SK-N-SH (cell line): ENCODE results near the gene HYLS1. TPM values are rescaled to one million over a fixed set of nuclear protein-coding genes. Genes with fewer than 3 reads are reported as not detected.

Source experiments
- CTCF ChIA-PET: fragments of 300-600, 350-600 bp; formaldehyde crosslinking; extraction: SDS; loops from one replicate; lab custom pipeline; 2021; lab: Yijun Ruan, JAX
- POLR2A ChIA-PET: fragments of 350-600 bp; sonication (Branson Sonifier 250); formaldehyde crosslinking; extraction: SDS; loops from one replicate; lab custom pipeline; 2020; ENCODE audit warnings: antibody characterized with exemption, inconsistent platforms; lab: Yijun Ruan, JAX
- DNase-seq: peaks from one replicate; pipeline ENCODE4 v3.0.0; 2012
- H2AFZ ChIP-seq: fragments of 200-600 bp; sonication (generic); 2 replicates; pipeline ENCODE4 v1.8.1; 2016; ENCODE audit warnings: antibody characterized with exemption, mild to moderate bottlenecking, low read depth
- H3F3A ChIP-seq: fragments of 200-600 bp; sonication (generic); replicated peaks from 2 replicates; pipeline ENCODE3; 2016; ENCODE audit warnings: antibody characterized with exemption, mild to moderate bottlenecking; ENCODE audit not compliant: insufficient read depth
- H3K27ac ChIP-seq, 2 experiments: fragments of 200-500 bp in 1 of 2; fragments of 200-600 bp in 1 of 2; sonication (Bioruptor generic) in 1 of 2; sonication (generic), shearing (Covaris generic) in 1 of 2; 2 replicates each; pipeline versions ENCODE4 v1.5.1 to v1.6.1; 2014 to 2016; ENCODE audit warnings: low read depth in 2 of 2, inconsistent platforms in 1 of 2, low read length in 1 of 2, mild to moderate bottlenecking in 1 of 2, mixed read lengths in 1 of 2
- H3K27me3 ChIP-seq: fragments of 200-600 bp; sonication (generic), shearing (Covaris generic); 2 replicates; pipeline ENCODE4 v1.6.1; 2016; ENCODE audit warnings: mixed run types; ENCODE audit not compliant: insufficient read depth
- H3K36me3 ChIP-seq, 2 experiments: fragments of 200-500 bp in 1 of 2; fragments of 200-600 bp in 1 of 2; sonication (Bioruptor generic) in 1 of 2; sonication (generic) in 1 of 2; replicated peaks in 1 of 2; 2 replicates each; pipeline versions ENCODE3 to v1.5.1; 2014 to 2016; ENCODE audit warnings: low read length in 1 of 2, mild to moderate bottlenecking in 1 of 2; ENCODE audit not compliant: insufficient read depth in 2 of 2, control insufficient read depth in 1 of 2
- H3K4me1 ChIP-seq, 2 experiments: fragments of 200-500 bp in 1 of 2; fragments of 200-600 bp in 1 of 2; sonication (Bioruptor generic) in 1 of 2; sonication (generic), shearing (Covaris generic) in 1 of 2; 2 replicates each; pipeline versions ENCODE4 v1.5.1 to v1.6.1; 2014 to 2016; ENCODE audit warnings: low read depth in 1 of 2, low read length in 1 of 2, mixed run types in 1 of 2; ENCODE audit not compliant: insufficient read depth in 2 of 2, control insufficient read depth in 1 of 2
- H3K4me2 ChIP-seq: fragments of 200-600 bp; sonication (generic), shearing (Covaris generic); 2 replicates; pipeline ENCODE4 v1.6.1; 2017; ENCODE audit warnings: mixed run types
- H3K4me3 ChIP-seq, 2 experiments: fragments of 200-500 bp in 1 of 2; fragments of 200-600 bp in 1 of 2; sonication (Bioruptor generic) in 1 of 2; sonication (generic), shearing (Covaris generic) in 1 of 2; 2 replicates each; pipeline versions ENCODE4 v1.5.1 to v1.8.1; 2014 to 2016; ENCODE audit warnings: low read depth in 2 of 2, inconsistent platforms in 1 of 2, low read length in 1 of 2, mild to moderate bottlenecking in 1 of 2, mixed read lengths in 1 of 2, moderate library complexity in 1 of 2
- H3K79me2 ChIP-seq: fragments of 200-600 bp; sonication (generic); 2 replicates; pipeline ENCODE4 v1.8.1; 2017; ENCODE audit warnings: mild to moderate bottlenecking; ENCODE audit not compliant: insufficient read depth
- H3K9ac ChIP-seq: fragments of 200-600 bp; sonication (generic); 2 replicates; pipeline ENCODE4 v1.6.1; 2017; ENCODE audit warnings: mixed run types
- H3K9me2 ChIP-seq: fragments of 200-600 bp; sonication (generic); 2 replicates; pipeline ENCODE4 v1.6.1; 2017; ENCODE audit warnings: mixed run types
- H3K9me3 ChIP-seq: fragments of 200-600 bp; sonication (generic); 2 replicates; pipeline ENCODE4 v1.6.1; 2017; ENCODE audit warnings: mixed run types, mild to moderate bottlenecking, moderate library complexity
- H4K20me1 ChIP-seq: fragments of 200-600 bp; sonication (generic); 2 replicates; pipeline ENCODE4 v1.6.1; 2017; ENCODE audit warnings: mild to moderate bottlenecking, mixed run types; ENCODE audit not compliant: insufficient read depth
- ELF1 ChIP-seq: IDR thresholded peaks from 2 replicates; pipeline ENCODE4 v1.4.0; 2012
- EP300 ChIP-seq, 2 experiments: IDR thresholded peaks; 2 replicates each; pipeline versions ENCODE4 v1.4.0 to v1.6.1; 2012; ENCODE audit warnings: borderline replicate concordance in 1 of 2, low read depth in 1 of 2, low read length in 1 of 2
- EZH2phosphoT487 ChIP-seq: fragments of 200-600 bp; sonication (generic); IDR thresholded peaks from 2 replicates; pipeline ENCODE4 v1.6.1; 2017; ENCODE audit warnings: low read depth, mixed run types, mild to moderate bottlenecking, antibody characterized with exemption, moderate library complexity, borderline replicate concordance
- FOSL2 ChIP-seq: IDR thresholded peaks from 2 replicates; pipeline ENCODE4 v1.4.0; 2012; ENCODE audit warnings: low read depth, mild to moderate bottlenecking, moderate library complexity, borderline replicate concordance
- FOXJ3 ChIP-seq: sonication (generic); formaldehyde crosslinking; IDR thresholded peaks from 2 replicates; pipeline ENCODE4 v1.5.1; 2020; ENCODE audit warnings: mild to moderate bottlenecking, missing genetic modification reagents
- FOXM1 ChIP-seq: IDR thresholded peaks from 2 replicates; pipeline ENCODE4 v1.4.0; 2012; ENCODE audit warnings: low read depth, mild to moderate bottlenecking
- GABPA ChIP-seq: IDR thresholded peaks from 2 replicates; pipeline ENCODE4 v1.4.0; 2012; ENCODE audit warnings: low read depth, mild to moderate bottlenecking
- GATA2 ChIP-seq: sonication (generic); formaldehyde crosslinking; IDR thresholded peaks from 2 replicates; pipeline ENCODE4 v1.5.0; 2020; ENCODE audit warnings: mild to moderate bottlenecking, missing genetic modification reagents
- MXI1 ChIP-seq: IDR thresholded peaks from 2 replicates; pipeline ENCODE4 v1.6.1; 2012; ENCODE audit warnings: mild to moderate bottlenecking, low read depth, low read length, improper control_type of control experiment
- NRF1 ChIP-seq: IDR thresholded peaks from 2 replicates; pipeline ENCODE4 v1.6.1; 2012; ENCODE audit warnings: low read depth, mild to moderate bottlenecking, low read length
- PBX3 ChIP-seq: IDR thresholded peaks from 2 replicates; pipeline ENCODE4; 2012
- POLR2AphosphoS5 ChIP-seq: IDR thresholded peaks from 2 replicates; pipeline ENCODE4 v1.6.1; 2012; ENCODE audit warnings: low read depth, low read length
- RXRA ChIP-seq: IDR thresholded peaks from 2 replicates; pipeline ENCODE4 v1.4.0; 2012; ENCODE audit warnings: low read depth, mild to moderate bottlenecking, borderline replicate concordance
- SMC3 ChIP-seq: IDR thresholded peaks from 2 replicates; pipeline ENCODE4 v1.6.1; 2012; ENCODE audit warnings: low read depth, low read length, improper control_type of control experiment
- TAF1 ChIP-seq: IDR thresholded peaks from 2 replicates; pipeline ENCODE4 v1.6.1; 2012; ENCODE audit warnings: low read depth, mild to moderate bottlenecking, low read length, moderate library complexity, borderline replicate concordance
- TCF12 ChIP-seq: IDR thresholded peaks from 2 replicates; pipeline ENCODE4 v1.4.0; 2012
- TEAD4 ChIP-seq: IDR thresholded peaks from 2 replicates; pipeline ENCODE4 v1.4.0; 2012; ENCODE audit warnings: mild to moderate bottlenecking, borderline replicate concordance; ENCODE audit not compliant: insufficient read depth
- USF1 ChIP-seq: IDR thresholded peaks from 2 replicates; pipeline ENCODE4 v1.4.0; 2012; ENCODE audit warnings: low read depth, borderline replicate concordance
- YY1 ChIP-seq: IDR thresholded peaks from 2 replicates; pipeline ENCODE4 v1.4.0; 2012; ENCODE audit warnings: low read depth, mild to moderate bottlenecking
- WGBS: methylation state at CpG from one replicate; pipeline ENCODE4 v1.1.6; 2017; ENCODE audit warnings: low lambda C conversion rate; 5-methylcytosine and 5-hydroxymethylcytosine counted together
- polyA plus RNA-seq, 3 experiments: library from polyadenylated mRNA; depleted of rRNA; stranded (reverse); fragments of >200 nt; gene quantifications; 2 replicates each; pipeline ENCODE4 v1.2.3, GENCODE V29; 2012

HYLS1 gene
- polyA plus RNA-seq, 1 of the 3 experiments (the other 2 are of a cell fraction): 1.3 TPM

- TF ChIP-seq GABPA (no peak), TCF12 (peak; percentile 99), FOXM1 (0 out of 2 replicates have a peak, but pooled peaks have one; percentile 42), USF1 (no peak), ELF1 (no peak), PBX3 (peak; percentile 94), FOXJ3 (CRISPR knock-in tag) (peak; percentile 93), GATA2 (CRISPR knock-in tag) (peak; percentile 86), RXRA (0 out of 2 replicates have a peak, but pooled peaks have one; percentile 19), TAF1 (no peak), YY1 (no peak)
Measured at GRCh38 chr11:125935618-125936199, 48.2 kb downstream of the HYLS1 start (continued).

GRCh38 chr11:125938418-125938817, 51.0 kb downstream of the HYLS1 start:
- H3K4me1 ChIP-seq: peaks cover 0 to 29% of the 10 kb centered on the region in 2 experiments; a peak in 2 of 4 replicates
- no peak overlapping the region for H3K4me3 ChIP-seq
- no peak overlapping the region for H3K4me2 ChIP-seq
- H2AFZ ChIP-seq: peak overlapping the region; percentile 26; the same call in 1 of the 2 replicates
- no peak for DNase-seq
- H3K36me3 ChIP-seq: no peaks in the 10 kb centered on the region
- no peaks in the 10 kb centered on the region for H3K9me2 ChIP-seq
- H3K27ac ChIP-seq: no peak overlapping the region
- 86% methylated on average over 5 of the region's 5 CpGs for WGBS
- no peak overlapping the region for H3K9ac ChIP-seq
- H3F3A ChIP-seq: no peaks in the 10 kb centered on the region
- H3K27me3 ChIP-seq: no peaks in the 10 kb centered on the region
- no peaks in the 10 kb centered on the region for H3K79me2 ChIP-seq
- H3K9me3 ChIP-seq: no peaks in the 10 kb centered on the region
- ChIA-PET POLR2A (no interaction called here), CTCF (interaction anchor here (0.6 to 5.0 kb wide), 6 partner anchors 12 to 177 kb away, joined by 3 to 31 read pairs (median 6); partner anchors contain the start of gene CDON)
- H4K20me1 ChIP-seq: no peaks in the 10 kb centered on the region
- no peak for TF ChIP-seq RXRA
- TF ChIP-seq GABPA: peak; percentile 47
- no peak for TF ChIP-seq SMC3

GRCh38 chr11:125939081-125939521, 51.6 kb downstream of the HYLS1 start:
- POLR2A ChIA-PET: no interaction called here

More at GRCh38 chr11:125939081-125939521, 51.6 kb downstream of the HYLS1 start:
- Histone ChIP-seq H3F3A (no peaks in the 10 kb centered on the region), H3K79me2 (no peaks in the 10 kb centered on the region), H3K9ac (no peak overlapping the region), H2AFZ (no peak overlapping the region), H3K9me2 (no peaks in the 10 kb centered on the region), H3K4me3 (no peak overlapping the region), H3K4me1 (peaks cover 0 to 26% of the 10 kb centered on the region in 2 experiments; a peak in 2 of 4 replicates)
- DNase-seq: no peak
- no peak for TF ChIP-seq FOSL2
- no peak for TF ChIP-seq NRF1
- TF ChIP-seq EP300 (IDR thresholded peaks at IDR 0.05; ENCODE audit: borderline replicate concordance in 1 of 2, low read depth in 1 of 2, low read length in 1 of 2): no peak
- TF ChIP-seq TCF12: no peak
- no peak for TF ChIP-seq TEAD4
- no peak for TF ChIP-seq MXI1
- no peak for TF ChIP-seq POLR2AphosphoS5
- TF ChIP-seq EZH2phosphoT487: no peak
- no peak for TF ChIP-seq SMC3
- TF ChIP-seq GATA2 (CRISPR knock-in tag): no peak
- TF ChIP-seq, all 33 proteins: peak for 0
- 84% methylated on average over 3 of the region's 4 CpGs for WGBS
- Histone ChIP-seq H3K4me2 (no peak overlapping the region), H3K36me3 (no peaks in the 10 kb centered on the region), H3K27me3 (no peaks in the 10 kb centered on the region), H4K20me1 (no peaks in the 10 kb centered on the region), H3K9me3 (no peaks in the 10 kb centered on the region), H3K27ac (no peak overlapping the region)
- CTCF ChIA-PET: interaction anchor here (0.8 to 5.0 kb wide), 5 partner anchors 11 to 122 kb away, joined by 3 to 31 read pairs (median 9); partner anchors contain the start of gene CDON
